ENCODE data around the gene USPL1.

DNA sequence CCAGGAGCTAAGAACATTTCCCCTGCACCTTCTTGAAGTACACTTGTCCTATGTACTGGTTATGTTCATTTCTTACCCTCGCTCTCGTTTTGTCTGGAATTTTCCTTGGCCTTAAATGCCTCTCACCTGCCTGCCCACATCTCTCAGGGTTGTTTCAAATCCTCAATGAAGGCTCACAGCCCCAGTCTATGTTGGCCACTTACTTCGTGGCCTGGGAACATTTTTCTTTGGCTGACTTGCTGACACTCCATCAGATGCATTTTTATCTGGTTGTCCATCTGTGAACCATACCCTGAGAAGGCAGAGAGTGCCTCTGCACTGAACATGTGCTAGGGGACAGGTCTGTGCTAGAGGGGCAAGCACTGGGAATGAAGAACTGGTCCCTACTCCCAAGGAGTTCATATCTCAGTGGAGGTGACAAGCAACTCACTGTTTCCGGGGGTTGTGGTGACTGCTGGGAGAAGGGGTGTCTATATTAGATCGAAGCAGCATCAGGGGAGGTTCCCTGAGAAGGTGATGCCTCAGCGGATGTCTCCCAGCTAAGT lies 53.6 kb downstream of the USPL1 start:
- TF ChIP-seq, protein P1, sequence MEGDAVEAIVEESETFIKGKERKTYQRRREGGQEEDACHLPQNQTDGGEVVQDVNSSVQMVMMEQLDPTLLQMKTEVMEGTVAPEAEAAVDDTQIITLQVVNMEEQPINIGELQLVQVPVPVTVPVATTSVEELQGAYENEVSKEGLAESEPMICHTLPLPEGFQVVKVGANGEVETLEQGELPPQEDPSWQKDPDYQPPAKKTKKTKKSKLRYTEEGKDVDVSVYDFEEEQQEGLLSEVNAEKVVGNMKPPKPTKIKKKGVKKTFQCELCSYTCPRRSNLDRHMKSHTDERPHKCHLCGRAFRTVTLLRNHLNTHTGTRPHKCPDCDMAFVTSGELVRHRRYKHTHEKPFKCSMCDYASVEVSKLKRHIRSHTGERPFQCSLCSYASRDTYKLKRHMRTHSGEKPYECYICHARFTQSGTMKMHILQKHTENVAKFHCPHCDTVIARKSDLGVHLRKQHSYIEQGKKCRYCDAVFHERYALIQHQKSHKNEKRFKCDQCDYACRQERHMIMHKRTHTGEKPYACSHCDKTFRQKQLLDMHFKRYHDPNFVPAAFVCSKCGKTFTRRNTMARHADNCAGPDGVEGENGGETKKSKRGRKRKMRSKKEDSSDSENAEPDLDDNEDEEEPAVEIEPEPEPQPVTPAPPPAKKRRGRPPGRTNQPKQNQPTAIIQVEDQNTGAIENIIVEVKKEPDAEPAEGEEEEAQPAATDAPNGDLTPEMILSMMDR (IDR thresholded peaks at IDR 0.05; ENCODE audit: poor library complexity, severe bottlenecking) = no peak
- TF ChIP-seq EZH2 (IDR thresholded peaks at IDR 0.05; ENCODE audit: borderline replicate concordance, insufficient read depth, low read length, poor library complexity, severe bottlenecking) = no peak
- TF ChIP-seq RAD21 (conservative IDR thresholded peaks at IDR 0.05) = no peak
- no peak for TF ChIP-seq POLR2AphosphoS5 (IDR thresholded peaks at IDR 0.05)
- TF ChIP-seq EP300 (conservative IDR thresholded peaks at IDR 0.05; ENCODE audit: poor library complexity, severe bottlenecking) = no peak
- TF ChIP-seq, protein P2, sequence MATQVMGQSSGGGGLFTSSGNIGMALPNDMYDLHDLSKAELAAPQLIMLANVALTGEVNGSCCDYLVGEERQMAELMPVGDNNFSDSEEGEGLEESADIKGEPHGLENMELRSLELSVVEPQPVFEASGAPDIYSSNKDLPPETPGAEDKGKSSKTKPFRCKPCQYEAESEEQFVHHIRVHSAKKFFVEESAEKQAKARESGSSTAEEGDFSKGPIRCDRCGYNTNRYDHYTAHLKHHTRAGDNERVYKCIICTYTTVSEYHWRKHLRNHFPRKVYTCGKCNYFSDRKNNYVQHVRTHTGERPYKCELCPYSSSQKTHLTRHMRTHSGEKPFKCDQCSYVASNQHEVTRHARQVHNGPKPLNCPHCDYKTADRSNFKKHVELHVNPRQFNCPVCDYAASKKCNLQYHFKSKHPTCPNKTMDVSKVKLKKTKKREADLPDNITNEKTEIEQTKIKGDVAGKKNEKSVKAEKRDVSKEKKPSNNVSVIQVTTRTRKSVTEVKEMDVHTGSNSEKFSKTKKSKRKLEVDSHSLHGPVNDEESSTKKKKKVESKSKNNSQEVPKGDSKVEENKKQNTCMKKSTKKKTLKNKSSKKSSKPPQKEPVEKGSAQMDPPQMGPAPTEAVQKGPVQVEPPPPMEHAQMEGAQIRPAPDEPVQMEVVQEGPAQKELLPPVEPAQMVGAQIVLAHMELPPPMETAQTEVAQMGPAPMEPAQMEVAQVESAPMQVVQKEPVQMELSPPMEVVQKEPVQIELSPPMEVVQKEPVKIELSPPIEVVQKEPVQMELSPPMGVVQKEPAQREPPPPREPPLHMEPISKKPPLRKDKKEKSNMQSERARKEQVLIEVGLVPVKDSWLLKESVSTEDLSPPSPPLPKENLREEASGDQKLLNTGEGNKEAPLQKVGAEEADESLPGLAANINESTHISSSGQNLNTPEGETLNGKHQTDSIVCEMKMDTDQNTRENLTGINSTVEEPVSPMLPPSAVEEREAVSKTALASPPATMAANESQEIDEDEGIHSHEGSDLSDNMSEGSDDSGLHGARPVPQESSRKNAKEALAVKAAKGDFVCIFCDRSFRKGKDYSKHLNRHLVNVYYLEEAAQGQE (IDR thresholded peaks at IDR 0.05; ENCODE audit: borderline replicate concordance) = no peak
- TF ChIP-seq MXI1 (conservative IDR thresholded peaks at IDR 0.05; ENCODE audit: poor library complexity, severe bottlenecking) = no peak

Data from neural cell (in vitro differentiated cells).